ENCODE results near the gene PRRC2A. TPM values are rescaled to one million over a fixed set of nuclear protein-coding genes. Genes with fewer than 3 reads are reported as not detected.

The PRRC2A gene
- total RNA-seq, 6 donors from 2014 or later, result 80.1 to 154 (median 125) TPM

DNA sequence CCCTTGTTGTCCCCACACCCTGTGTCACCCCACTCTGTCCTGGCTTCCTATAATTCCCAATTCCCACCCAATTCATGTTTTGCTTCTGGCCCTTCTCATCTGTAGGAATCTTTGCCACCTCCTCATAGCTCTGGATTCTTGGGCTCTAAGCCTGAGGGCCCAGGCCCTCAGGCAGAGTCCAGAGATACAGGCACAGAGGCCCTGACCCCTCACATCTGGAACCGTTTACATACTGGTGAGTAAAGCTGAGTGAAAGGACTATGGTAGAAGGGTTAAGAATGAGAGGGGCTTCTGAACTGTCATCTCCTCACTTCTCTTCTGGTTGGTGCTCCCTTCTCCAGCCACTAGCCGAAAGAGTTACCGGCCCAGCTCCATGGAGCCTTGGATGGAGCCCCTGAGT is 13.6 kb downstream of the PRRC2A start:
- no peak overlapping the region for H3K4me3 ChIP-seq
- H3K36me3 ChIP-seq, result peaks cover 57 to 100% (median 95%) of the 10 kb centered on the region in 4 donors
- no peak overlapping the region for H3K27ac ChIP-seq
- H3K27me3 ChIP-seq, result no peaks in the 10 kb centered on the region
- DNase-seq, result no peak
- H3K4me1 ChIP-seq, result no peaks in the 10 kb centered on the region
- TF ChIP-seq, protein P1, sequence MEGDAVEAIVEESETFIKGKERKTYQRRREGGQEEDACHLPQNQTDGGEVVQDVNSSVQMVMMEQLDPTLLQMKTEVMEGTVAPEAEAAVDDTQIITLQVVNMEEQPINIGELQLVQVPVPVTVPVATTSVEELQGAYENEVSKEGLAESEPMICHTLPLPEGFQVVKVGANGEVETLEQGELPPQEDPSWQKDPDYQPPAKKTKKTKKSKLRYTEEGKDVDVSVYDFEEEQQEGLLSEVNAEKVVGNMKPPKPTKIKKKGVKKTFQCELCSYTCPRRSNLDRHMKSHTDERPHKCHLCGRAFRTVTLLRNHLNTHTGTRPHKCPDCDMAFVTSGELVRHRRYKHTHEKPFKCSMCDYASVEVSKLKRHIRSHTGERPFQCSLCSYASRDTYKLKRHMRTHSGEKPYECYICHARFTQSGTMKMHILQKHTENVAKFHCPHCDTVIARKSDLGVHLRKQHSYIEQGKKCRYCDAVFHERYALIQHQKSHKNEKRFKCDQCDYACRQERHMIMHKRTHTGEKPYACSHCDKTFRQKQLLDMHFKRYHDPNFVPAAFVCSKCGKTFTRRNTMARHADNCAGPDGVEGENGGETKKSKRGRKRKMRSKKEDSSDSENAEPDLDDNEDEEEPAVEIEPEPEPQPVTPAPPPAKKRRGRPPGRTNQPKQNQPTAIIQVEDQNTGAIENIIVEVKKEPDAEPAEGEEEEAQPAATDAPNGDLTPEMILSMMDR (IDR thresholded peaks at IDR 0.05), result no peak
- TF ChIP-seq POLR2AphosphoS5 (IDR thresholded peaks at IDR 0.05) (no peak), POLR2A (IDR thresholded peaks at IDR 0.05) (no peak), EP300 (IDR thresholded peaks at IDR 0.05) (no peak)
- 78 to 95% methylated on average over 1 to 3 of the region's 3 CpGs for WGBS, 2 donors
- no peak for ATAC-seq (ENCODE audit: low FRiP score in 2 of 2)
- no peaks in the 10 kb centered on the region for H3K9me3 ChIP-seq

DNA sequence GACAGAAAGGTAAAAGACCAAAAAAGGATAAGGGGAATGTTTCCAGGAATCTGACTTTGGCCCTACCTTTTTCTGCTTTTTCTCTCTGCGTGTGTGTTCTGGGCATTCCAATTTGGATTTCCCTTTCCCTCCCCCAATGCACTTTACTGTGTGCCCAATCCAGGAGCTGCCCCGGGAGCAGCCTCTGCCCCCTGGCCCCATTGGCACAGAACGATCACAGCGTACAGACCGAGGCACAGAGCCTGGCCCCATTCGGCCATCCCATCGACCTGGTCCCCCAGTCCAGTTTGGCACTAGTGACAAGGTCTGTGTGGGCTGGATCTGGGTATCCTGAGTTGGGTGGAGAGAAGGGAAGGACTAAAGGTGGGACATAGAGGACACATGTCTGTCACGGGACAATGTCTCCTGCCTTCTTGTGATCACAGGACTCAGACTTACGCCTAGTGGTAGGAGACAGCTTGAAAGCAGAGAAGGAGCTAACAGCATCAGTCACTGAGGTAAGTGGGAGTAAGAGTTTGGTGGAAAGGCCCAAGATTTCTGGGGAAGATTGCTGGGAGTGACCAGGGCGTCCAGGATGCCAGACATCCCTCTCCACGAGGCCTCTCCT is 14.6 kb downstream of the PRRC2A start:
- WGBS, 2 donors, result 87% methylated on average over 10 to 11 of the region's 11 CpGs
- Histone ChIP-seq H3K27ac (no peak overlapping the region), H3K4me3 (no peak overlapping the region), H3K4me1 (no peaks in the 10 kb centered on the region), H3K9me3 (no peaks in the 10 kb centered on the region), H3K36me3 (peaks cover 57 to 100% (median 95%) of the 10 kb centered on the region in 4 donors), H3K27me3 (no peaks in the 10 kb centered on the region)
- DNase-seq, result no peak
- TF ChIP-seq EP300 (IDR thresholded peaks at IDR 0.05), result no peak
- no peak for ATAC-seq (ENCODE audit: low FRiP score in 2 of 2)

DNA sequence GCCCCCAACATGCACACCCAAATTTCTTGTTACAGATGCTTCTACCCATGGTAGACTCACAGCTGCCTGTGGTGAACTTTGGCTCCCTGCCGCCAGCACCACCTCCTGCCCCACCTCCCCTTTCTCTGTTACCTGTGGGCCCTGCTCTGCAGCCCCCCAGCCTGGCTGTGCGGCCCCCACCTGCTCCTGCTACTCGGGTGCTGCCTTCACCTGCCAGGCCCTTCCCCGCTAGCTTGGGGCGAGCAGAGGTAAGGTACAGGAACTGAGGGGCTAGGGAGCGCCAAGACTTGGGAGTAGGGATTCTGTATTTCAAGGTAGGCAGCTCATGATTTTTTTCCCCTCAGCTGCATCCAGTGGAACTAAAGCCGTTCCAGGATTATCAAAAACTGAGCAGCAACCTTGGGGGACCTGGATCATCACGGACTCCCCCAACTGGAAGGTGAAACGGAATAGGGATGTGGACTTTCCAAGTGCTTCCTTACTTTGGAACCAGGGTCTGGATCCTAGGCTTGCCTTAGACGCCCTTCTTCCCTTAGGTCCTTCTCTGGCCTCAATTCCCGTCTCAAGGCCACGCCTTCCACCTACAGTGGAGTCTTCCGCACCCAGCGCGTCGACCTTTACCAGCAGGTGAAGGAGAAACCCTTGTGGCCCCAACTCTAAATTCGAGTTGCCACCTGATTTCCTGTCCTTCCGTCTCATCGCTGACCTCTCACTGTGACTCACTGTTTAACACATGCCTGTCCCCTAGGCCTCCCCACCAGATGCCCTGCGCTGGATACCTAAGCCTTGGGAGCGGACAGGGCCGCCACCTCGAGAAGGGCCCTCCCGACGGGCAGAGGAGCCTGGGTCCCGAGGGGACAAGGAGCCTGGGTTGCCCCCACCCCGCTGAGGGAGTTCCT is 16.4 kb downstream of the PRRC2A start:
- peaks cover 64 to 100% (median 95%) of the 10 kb centered on the region in 4 donors for H3K36me3 ChIP-seq
- H3K27ac ChIP-seq, result no peak overlapping the region
- peak in 1 of 2 donors; percentile 8 for ATAC-seq (ENCODE audit: low FRiP score in 2 of 2)
- no peak overlapping the region for H3K4me3 ChIP-seq
- TF ChIP-seq POLR2AphosphoS5 (IDR thresholded peaks at IDR 0.05), result no peak
- TF ChIP-seq EP300 (IDR thresholded peaks at IDR 0.05), result no peak
- TF ChIP-seq, protein P1 (IDR thresholded peaks at IDR 0.05), result no peak
- no peak for TF ChIP-seq POLR2A (IDR thresholded peaks at IDR 0.05)
- no peaks in the 10 kb centered on the region for H3K4me1 ChIP-seq
- WGBS, 2 donors, result 88 to 90% methylated on average over 22 to 26 of the region's 27 CpGs
- H3K9me3 ChIP-seq, result no peaks in the 10 kb centered on the region
- no peaks in the 10 kb centered on the region for H3K27me3 ChIP-seq
- DNase-seq, result peak in 1 of 2 donors; percentile 58

DNA sequence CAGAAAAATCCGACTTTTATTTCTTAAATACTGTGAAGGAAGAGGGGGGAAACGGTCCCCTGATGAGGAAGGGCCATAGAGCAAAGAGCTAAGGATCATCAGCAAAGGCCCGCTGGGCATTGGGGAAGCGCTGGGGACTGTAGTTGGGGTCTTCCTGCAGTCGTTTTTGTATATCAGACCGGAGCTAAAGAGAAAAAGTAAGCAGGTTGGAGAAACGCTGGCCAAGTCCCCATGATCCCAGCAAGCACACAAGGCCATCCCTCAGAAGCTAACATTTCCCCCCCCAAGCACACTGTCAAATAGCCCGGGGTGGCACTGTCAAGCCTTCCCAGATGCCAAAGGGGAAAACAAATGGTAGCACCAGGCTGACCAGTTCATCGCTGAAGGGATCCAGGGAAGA is 18.5 kb downstream of the PRRC2A start:
- H3K36me3 ChIP-seq, result peaks cover 69 to 100% (median 92%) of the 10 kb centered on the region in 4 donors
- no peak for TF ChIP-seq EP300 (IDR thresholded peaks at IDR 0.05)
- TF ChIP-seq, protein P1 (IDR thresholded peaks at IDR 0.05), result no peak
- no peak for TF ChIP-seq POLR2A (IDR thresholded peaks at IDR 0.05)
- no peak for TF ChIP-seq POLR2AphosphoS5 (IDR thresholded peaks at IDR 0.05)

DNA sequence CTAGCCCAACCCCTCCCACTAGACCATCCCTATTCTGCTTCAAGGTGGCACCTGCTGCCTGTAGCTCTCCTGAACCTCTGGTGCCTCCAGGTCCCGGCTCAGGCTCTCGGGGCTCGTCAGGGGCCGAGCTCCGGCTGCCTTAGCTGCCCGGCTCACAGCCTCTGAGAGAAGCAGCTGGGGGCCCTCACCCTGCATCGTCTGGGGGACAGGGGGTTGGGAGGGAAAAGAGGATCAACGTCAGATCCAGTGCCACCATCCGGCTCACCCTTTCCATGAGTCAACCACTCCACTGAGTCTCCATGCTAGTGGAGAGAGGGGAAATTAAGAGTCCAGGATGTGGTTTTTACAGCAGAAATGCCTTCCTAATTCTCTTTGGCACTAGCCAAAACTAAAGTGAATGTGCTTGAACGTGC is 18.9 kb downstream of the PRRC2A start:
- Histone ChIP-seq H3K9me3 (no peaks in the 10 kb centered on the region), H3K4me1 (no peaks in the 10 kb centered on the region), H3K27ac (no peak overlapping the region), H3K4me3 (no peak overlapping the region), H3K36me3 (peaks cover 69 to 100% (median 92%) of the 10 kb centered on the region in 4 donors), H3K27me3 (no peaks in the 10 kb centered on the region)
- 74 to 76% methylated on average over 9 to 10 of the region's 10 CpGs for WGBS, 2 donors
- DNase-seq, result no peak
- no peak for ATAC-seq (ENCODE audit: low FRiP score in 2 of 2)
- TF ChIP-seq EP300 (IDR thresholded peaks at IDR 0.05) (no peak), POLR2AphosphoS5 (IDR thresholded peaks at IDR 0.05) (no peak), POLR2A (IDR thresholded peaks at IDR 0.05) (no peak)
- TF ChIP-seq, protein P1 (IDR thresholded peaks at IDR 0.05), result no peak

More for the DNA sequence above, 18.5 kb downstream of the PRRC2A start:
- no peak overlapping the region for H3K4me3 ChIP-seq
- ATAC-seq (ENCODE audit: low FRiP score in 2 of 2), result no peak
- 85 to 91% methylated on average over 9 of the region's 9 CpGs for WGBS, 2 donors
- H3K27ac ChIP-seq, result no peak overlapping the region
- no peak for DNase-seq
- H3K27me3 ChIP-seq, result no peaks in the 10 kb centered on the region
- H3K4me1 ChIP-seq, result no peaks in the 10 kb centered on the region
- H3K9me3 ChIP-seq, result no peaks in the 10 kb centered on the region

Data from upper lobe of left lung (tissue), 6 donors.